AG04449 (cell line): ENCODE results near the gene GRN.
"Not testable (repeated sequence)": the region's sequence is repeated elsewhere in the genome, so short reads cannot be mapped to it uniquely, and the experiment has no call there.

Experiments
- CTCF ChIA-PET: fragments of 350-600 bp; formaldehyde crosslinking; extraction: SDS; loops from one replicate; lab custom pipeline; 2021; ENCODE audit warnings: antibody characterized with exemption; lab: Yijun Ruan, JAX
- POLR2A ChIA-PET: fragments of 400-600, 350-600 bp; formaldehyde crosslinking; extraction: SDS; loops from one replicate; lab custom pipeline; 2020; ENCODE audit warnings: antibody characterized with exemption, inconsistent platforms; lab: Yijun Ruan, JAX
- DNase-seq: peaks from one replicate; pipeline ENCODE4 v3.0.0-alpha.2; 2010; ENCODE audit warnings: low read depth, low spot score
- H3K4me3 ChIP-seq: 2 replicates; pipeline ENCODE4 v1.5.1; 2011; ENCODE audit warnings: low read depth, mild to moderate bottlenecking, control low read depth, low read length
- TF ChIP-seq, protein P1 (sequence below): IDR thresholded peaks from one replicate; pipeline ENCODE4 v1.5.1; 2011; ENCODE audit warnings: mild to moderate bottlenecking, moderate library complexity, low read length, control low read depth, inconsistent platforms; ENCODE audit not compliant: insufficient read depth; ENCODE audit errors: missing control alignments

GRN gene

DNA sequence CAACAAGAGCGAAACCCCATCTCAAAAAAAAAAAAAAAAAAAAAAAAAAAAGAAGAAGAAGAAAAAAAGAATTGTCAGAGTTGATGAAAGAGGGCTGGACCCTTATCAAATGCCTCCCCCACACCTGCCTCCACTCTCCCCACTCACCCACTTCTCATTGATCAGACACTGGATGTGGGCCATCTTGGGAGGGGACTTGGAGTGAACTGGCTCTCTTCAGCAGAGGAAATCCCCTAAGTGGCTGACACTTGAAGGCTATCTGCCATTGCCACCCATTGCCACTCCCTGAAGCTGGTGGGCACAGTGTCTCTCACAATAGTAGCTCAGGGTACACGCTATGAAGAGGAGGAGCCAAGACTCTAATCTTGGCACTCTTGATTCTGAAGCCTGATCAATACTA, 42.7 kb downstream of the GRN start:
- H3K4me3 ChIP-seq, result no peak overlapping the region
- no peak for DNase-seq
- POLR2A ChIA-PET, result no interaction called here
- TF ChIP-seq, protein P1, sequence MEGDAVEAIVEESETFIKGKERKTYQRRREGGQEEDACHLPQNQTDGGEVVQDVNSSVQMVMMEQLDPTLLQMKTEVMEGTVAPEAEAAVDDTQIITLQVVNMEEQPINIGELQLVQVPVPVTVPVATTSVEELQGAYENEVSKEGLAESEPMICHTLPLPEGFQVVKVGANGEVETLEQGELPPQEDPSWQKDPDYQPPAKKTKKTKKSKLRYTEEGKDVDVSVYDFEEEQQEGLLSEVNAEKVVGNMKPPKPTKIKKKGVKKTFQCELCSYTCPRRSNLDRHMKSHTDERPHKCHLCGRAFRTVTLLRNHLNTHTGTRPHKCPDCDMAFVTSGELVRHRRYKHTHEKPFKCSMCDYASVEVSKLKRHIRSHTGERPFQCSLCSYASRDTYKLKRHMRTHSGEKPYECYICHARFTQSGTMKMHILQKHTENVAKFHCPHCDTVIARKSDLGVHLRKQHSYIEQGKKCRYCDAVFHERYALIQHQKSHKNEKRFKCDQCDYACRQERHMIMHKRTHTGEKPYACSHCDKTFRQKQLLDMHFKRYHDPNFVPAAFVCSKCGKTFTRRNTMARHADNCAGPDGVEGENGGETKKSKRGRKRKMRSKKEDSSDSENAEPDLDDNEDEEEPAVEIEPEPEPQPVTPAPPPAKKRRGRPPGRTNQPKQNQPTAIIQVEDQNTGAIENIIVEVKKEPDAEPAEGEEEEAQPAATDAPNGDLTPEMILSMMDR, result no peak
- CTCF ChIA-PET, result interaction anchor here (1.5 to 2.9 kb wide), 2 partner anchors 25 to 135 kb away, joined by 3 to 18 read pairs; partner anchors contain the start of gene FAM171A2

DNA sequence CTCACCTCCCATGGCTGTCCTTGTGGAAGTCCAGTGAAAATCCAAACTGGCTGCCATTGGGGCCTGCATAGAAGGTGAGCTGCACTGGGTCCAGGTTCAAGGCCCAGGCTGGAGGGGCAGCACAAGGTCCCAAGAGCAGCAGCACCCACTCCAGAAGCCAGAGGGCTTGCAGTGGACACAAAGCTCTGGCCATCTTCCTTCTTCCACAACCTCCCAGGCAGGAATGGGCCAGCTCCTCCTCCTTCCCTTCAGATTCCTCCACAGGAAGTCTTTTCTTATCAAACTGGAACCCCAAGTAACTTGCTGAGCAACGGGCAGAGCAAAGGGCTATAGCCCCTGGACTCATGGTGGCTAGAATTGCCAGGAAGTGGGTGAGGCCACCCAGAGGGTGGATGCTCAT, 44.2 kb downstream of the GRN start, which contains the start of gene ITGA2B:
Gene ITGA2B (minus strand): TSS at position 369 of the 400 bp plus-strand sequence. CDS start 176 bp downstream, at position 193.
- TF ChIP-seq, protein P1, result no peak
- no peak for DNase-seq
- ChIA-PET POLR2A (no interaction called here), CTCF (interaction anchor here (1.1 to 3.4 kb wide), 2 partner anchors 10 to 179 kb away, joined by 4 to 21 read pairs; no protein-coding TSS in a partner anchor)
- no peak within 1 kb of the TSS for H3K4me3 ChIP-seq

DNA sequence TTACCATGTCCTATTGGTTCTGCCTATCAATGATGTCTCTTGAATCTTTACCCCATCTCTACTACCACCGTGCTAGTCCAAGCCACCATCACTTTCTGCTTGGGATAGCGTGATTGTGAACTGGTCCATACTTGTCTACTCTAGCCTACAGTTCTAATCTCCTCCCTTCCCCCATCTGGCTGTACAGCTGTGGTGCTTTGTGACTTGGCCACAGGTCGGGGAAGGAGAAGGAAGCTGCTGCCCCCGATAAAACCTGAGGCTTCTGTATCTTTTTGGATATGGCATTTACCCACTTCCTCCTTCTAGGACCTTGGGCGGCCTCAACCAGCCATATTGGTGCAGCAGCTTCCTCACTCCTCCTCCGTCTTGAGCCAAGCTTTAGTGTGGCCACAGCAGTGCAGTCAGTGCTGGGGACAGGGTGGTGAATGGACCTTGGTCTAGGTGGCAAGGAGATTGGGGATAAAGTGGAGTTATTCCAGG, 44.7 kb downstream of the GRN start:
- H3K4me3 ChIP-seq, result no peak overlapping the region
- ChIA-PET POLR2A (no interaction called here), CTCF (interaction anchor here (1.0 to 3.4 kb wide), 3 partner anchors 10 to 180 kb away, joined by 3 to 21 read pairs (median 4); no protein-coding TSS in a partner anchor)
- DNase-seq, result no peak
- TF ChIP-seq, protein P1, result no peak

DNA sequence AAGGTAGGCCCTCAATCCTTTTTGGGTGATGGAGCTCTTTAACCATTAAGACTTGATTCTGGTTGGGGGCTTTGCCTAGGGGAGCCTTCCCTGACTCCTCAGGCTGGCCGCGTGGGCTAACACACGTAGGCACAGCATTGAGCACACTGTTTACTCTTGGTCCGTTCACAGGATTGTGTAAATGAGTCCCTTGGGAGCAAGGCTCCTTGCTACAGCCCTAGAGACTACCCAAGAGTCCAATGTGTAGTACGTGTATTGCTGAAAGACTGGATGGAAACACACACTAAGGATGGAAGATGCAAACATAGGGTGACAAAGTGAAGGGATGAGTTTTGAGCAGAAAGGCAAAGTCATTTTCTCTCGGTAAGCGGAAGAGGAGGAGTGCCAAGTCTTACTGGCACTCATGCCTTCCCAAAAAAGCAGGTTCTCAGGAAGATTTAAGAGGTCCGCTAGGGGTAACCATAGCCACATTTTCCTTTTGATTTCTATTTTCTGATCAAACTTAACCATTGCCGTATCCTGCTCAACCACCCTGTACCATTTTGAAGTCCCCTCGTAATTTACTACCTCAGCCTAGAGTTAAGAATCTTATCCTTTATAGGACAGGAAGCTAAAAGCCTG, 45.3 kb downstream of the GRN start:
- DNase-seq, result no peak
- no peak overlapping the region for H3K4me3 ChIP-seq
- TF ChIP-seq, protein P1, result no peak
- CTCF ChIA-PET, result interaction anchor here (1.0 to 3.4 kb wide), 3 partner anchors 9 to 180 kb away, joined by 3 to 21 read pairs (median 4); no protein-coding TSS in a partner anchor
- POLR2A ChIA-PET, result no interaction called here

DNA sequence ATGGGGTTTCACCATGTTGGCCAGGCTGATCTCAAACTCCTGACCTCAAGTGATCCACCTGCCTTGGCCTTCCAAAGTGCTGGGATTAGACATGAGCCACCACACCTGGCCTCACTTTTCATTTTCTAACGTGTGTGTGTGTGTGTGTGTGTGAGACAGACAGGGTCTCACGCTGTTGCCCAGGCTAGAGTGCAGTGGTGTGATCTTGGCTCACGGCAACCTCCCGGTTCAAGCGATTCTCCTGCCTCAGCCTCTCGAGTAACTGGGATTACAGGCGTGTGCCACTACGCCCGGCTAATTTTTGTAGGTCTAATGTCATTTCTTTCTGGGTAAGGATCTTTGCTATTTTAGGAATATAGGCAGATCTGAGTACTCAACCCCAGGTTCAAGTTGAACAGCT, 49.0 kb downstream of the GRN start:
- not testable (repeated sequence) for DNase-seq, H3K4me3 ChIP-seq
- ChIA-PET CTCF (interaction anchor here (0.7 to 2.2 kb wide), 3 partner anchors 129 to 278 kb away, joined by 3 to 10 read pairs (median 4); no protein-coding TSS in a partner anchor), POLR2A (interaction anchor here (0.6 kb wide), 1 partner anchor 340 kb away, joined by 3 read pairs; no protein-coding TSS in a partner anchor)

DNA sequence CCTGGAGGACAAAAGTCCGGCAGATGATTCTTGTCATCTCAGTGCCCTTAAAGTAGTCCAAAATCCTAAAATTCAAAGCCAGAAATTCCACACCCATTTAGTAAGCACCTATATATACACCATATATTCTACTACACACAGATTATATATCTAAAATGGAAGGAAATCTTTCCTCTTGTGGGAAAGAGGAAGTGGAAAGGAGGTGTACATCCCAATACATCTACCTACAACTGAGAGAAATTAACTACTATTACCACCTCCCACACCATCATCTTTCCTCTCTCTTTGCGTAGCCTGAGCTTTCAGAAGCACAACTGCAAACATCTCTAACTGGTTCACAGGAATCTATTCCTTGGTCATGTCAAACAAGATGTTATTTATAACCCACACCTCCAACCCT, 49.7 kb downstream of the GRN start:
- no peak for DNase-seq
- no peak overlapping the region for H3K4me3 ChIP-seq
- CTCF ChIA-PET, result interaction anchor here (0.7 to 9.4 kb wide), 3 partner anchors 128 to 278 kb away, joined by 3 to 114 read pairs (median 4); no protein-coding TSS in a partner anchor
- POLR2A ChIA-PET, result no interaction called here
- TF ChIP-seq, protein P1, result no peak
